A549 treated with ZK216348 at 1 μM for 4 hours (cell line): ENCODE measurements around the gene OXER1. TPM values are rescaled to one million over a fixed set of nuclear protein-coding genes. Genes with fewer than 3 reads are reported as not detected.

Source experiments
- total RNA-seq: library from RNA; stranded (reverse); fragments of 200-300 nt; extraction: Qiagen RNA extraction; gene quantifications from 5 replicates; pipeline ENCODE4 v1.2.3, GENCODE V29; 2022; ENCODE audit warnings: low read depth

Gene OXER1, protein sequence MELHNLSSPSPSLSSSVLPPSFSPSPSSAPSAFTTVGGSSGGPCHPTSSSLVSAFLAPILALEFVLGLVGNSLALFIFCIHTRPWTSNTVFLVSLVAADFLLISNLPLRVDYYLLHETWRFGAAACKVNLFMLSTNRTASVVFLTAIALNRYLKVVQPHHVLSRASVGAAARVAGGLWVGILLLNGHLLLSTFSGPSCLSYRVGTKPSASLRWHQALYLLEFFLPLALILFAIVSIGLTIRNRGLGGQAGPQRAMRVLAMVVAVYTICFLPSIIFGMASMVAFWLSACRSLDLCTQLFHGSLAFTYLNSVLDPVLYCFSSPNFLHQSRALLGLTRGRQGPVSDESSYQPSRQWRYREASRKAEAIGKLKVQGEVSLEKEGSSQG
- total RNA-seq: not detected in 5 replicates

DNA sequence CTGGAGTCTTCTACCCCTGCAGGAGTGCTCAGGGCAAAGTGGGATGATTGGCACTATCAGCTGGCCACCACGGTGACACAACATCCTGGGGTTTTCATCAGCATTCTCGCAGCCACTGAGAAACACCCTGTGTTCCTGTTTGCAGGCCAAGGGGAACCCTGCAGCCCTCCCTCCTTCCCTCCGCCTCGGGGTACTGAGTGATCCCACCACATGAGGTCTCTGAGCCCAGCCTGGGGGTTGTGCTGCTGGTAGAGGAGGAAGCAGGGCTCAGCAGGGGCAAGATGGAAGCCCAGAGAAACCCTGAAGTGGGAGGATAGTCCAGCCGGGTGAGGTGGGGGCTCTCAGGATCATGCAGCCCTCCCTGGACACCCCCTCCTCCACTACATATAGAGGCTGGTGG is at the start of gene OXER1:
TSS of gene OXER1 (minus strand) at position 40 of the 400 bp plus-strand sequence. CDS start 73 bp downstream, outside the sequence.

DNA sequence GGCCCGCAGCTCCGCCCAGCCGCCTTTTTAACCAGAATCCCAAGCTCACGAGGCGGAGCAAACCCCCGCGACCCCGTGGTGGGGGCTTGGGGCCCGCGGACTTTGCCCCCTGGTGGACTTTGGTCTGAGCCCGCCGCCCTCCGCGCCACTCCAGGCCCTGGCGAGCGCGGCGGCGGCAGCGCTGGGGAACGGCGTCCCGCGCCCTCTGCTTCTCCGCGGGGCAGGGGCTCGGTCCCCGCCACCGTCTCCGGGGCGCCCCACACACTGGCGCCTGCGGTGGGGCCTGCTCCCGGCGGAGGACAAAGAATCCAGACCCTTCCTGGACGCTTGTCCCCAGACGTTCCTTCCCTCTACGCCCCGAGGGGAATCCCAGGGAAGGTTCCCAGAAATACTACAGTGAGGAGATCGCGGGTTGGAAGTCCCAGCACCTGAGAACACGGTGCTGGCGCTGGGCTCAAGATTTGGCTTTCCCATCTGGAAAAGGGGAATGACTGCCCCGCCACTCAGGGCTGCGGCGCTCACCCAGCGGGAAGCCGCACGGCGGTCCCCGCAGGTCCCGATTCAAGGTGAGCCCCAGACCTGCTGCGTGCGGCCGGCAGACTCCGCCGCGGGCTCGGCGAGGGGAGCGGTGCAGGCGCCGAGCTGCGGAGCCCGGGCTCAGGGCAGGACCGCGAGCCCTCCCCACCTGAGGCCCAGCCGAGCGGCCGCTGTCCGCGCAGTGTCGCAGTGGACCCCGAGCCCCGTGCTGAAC is 28.8 kb upstream of the OXER1 start, which contains the start of gene HAAO:
TSS of gene HAAO (minus strand) at position 1 of the 751 bp plus-strand sequence. CDS start 47 bp downstream, outside the sequence.

Other genes starting within 250 kb of the OXER1 start
- gene MTA3, start 195.5 kb downstream of the OXER1 start, total RNA-seq: 28.0 to 38.7 TPM (median 30.5 TPM) in 5 replicates
- not detected in 5 replicates for gene HAAO, start 28.4 kb upstream of the OXER1 start, total RNA-seq